Pancreas (tissue), 10 donors: ENCODE measurements around the gene LRRC10B. TPM values are rescaled to one million over a fixed set of nuclear protein-coding genes. Genes with fewer than 3 reads are reported as not detected.

Experiments
- ATAC-seq, 4 donors: fragments of 200-7000 bp; cut with Tn5 transposase; one replicate each; pipeline versions ENCODE4 v1.8.0 to v1.9.1; 2020; ENCODE audit warnings: mild to moderate bottlenecking in 4 of 4, moderate library complexity in 4 of 4
- DNase-seq, 6 donors: peaks; one replicate each; pipeline ENCODE4 v3.0.0-alpha.2; 2020
- FAIRE-seq: peaks from 2 replicates; lab custom pipeline; 2012; peaks lifted over from hg19 to GRCh38; lab: Jason Lieb, UNC
- H3K27ac ChIP-seq, 4 donors: fragments of 200-600 bp; sonication (generic); 1 replicate in 3 of 4; 2 replicates in 1 of 4; pipeline versions ENCODE4 v1.5.0 to v1.8.0; 2020
- H3K27me3 ChIP-seq, 4 donors: fragments of 200-600 bp; one replicate each; pipeline ENCODE4 v1.8.0; 2021
- H3K36me3 ChIP-seq, 3 donors: fragments of 200-600 bp; sonication (generic) in 1 of 3; one replicate each; pipeline versions ENCODE4 v1.5.0 to v1.8.0; 2020 to 2021
- H3K4me1 ChIP-seq, 3 donors: fragments of 200-600 bp; one replicate each; pipeline ENCODE4 v1.8.0; 2021
- H3K4me3 ChIP-seq, 4 donors: fragments of 200-600 bp; sonication (generic) in 2 of 4; one replicate each; pipeline versions ENCODE4 v1.5.0 to v1.8.0; 2020 to 2021
- H3K9me3 ChIP-seq, 4 donors: fragments of 200-600 bp; one replicate each; pipeline ENCODE4 v1.8.0; 2021
- CTCF ChIP-seq, 4 donors: fragments of 200-600 bp; sonication (generic) in 3 of 4; IDR thresholded peaks; one replicate each; pipeline versions ENCODE4 v1.5.0 to v1.8.0; 2021; ENCODE audit warnings: antibody characterized with exemption in 4 of 4
- WGBS, 2 donors: extraction: QIAGEN DNeasy Blood & Tissue Kit; methylation state at CpG; one replicate each; pipeline ENCODE4 v1.1.7; 2013; 5-methylcytosine and 5-hydroxymethylcytosine counted together
- intact Hi-C, 3 donors: fragments of 100-400 bp; cut with DNase I; formaldehyde crosslinking; loops; one replicate each; pipeline versions ENCODE4 v1.11.1 to v1.14.2; 2022
- polyA plus RNA-seq, 2 donors: library from polyadenylated mRNA; stranded (reverse); fragments of 200-250 nt; gene quantifications; one replicate each; pipeline ENCODE4 v1.2.3, GENCODE V29; 2013
- total RNA-seq, 6 donors: library from RNA; stranded (reverse); fragmentation: NEBNext Ultra II Directional in 4 of 6; extraction: Animal tissue kit (Norgen Biotek cat#: 25700) in 4 of 6; gene quantifications; one replicate each; pipeline versions ENCODE4 v1.2.1 to v1.2.4, GENCODE V29; 2021 to 2023
- donor health status: healthy with polysubstance abuse.
- donor health status: DM: no; HTN: no; CAD: no; lungs with moderate emphysema.
- donor health status: DM: no; HTN: no; CAD: no.
- donor health status: control.
- donor health status: control.
- donor health status: Bipolar disorder and iron deficiency.
- donor health status: DM: yes; HTN: yes; CAD: no.
- donor health status: DM: no; HTN: no; CAD: no.
- donor health status: DM: no; HTN: no; CAD: no.
- donor health status: DM: yes; HTN: yes; CAD: no.

The LRRC10B gene
- total and polyA plus RNA-seq, 8 donors = 0.28 to 10.2 (median 1.2) TPM

GRCh38 chr11:61552108-61552635 lies 43.6 kb downstream of the LRRC10B start:
- intact Hi-C loops = no loop called here
- TF ChIP-seq CTCF (IDR thresholded peaks at IDR 0.05) = no peak
- H3K27ac ChIP-seq = no peak overlapping the region
- no peaks in the 10 kb centered on the region for H3K9me3 ChIP-seq
- H3K27me3 ChIP-seq = peaks cover 0 to 6% (median 0%) of the 10 kb centered on the region in 4 donors
- no peaks in the 10 kb centered on the region for H3K4me1 ChIP-seq
- DNase-seq (peak in 1 of 6 donors; percentile 55), FAIRE-seq (no peak), ATAC-seq (peak in 1 of 4 donors; percentile 51)
- 38 to 42% methylated on average over 12 to 13 of the region's 13 CpGs for WGBS, 2 donors
- no peaks in the 10 kb centered on the region for H3K36me3 ChIP-seq
- no peak overlapping the region for H3K4me3 ChIP-seq

GRCh38 chr11:61553373-61554171 lies 45.0 kb downstream of the LRRC10B start:
- no peak overlapping the region for H3K27ac ChIP-seq
- H3K4me1 ChIP-seq = no peaks in the 10 kb centered on the region
- TF ChIP-seq CTCF (IDR thresholded peaks at IDR 0.05) = no peak
- ATAC-seq (peak in 2 of 4 donors; percentile 53 to 62), DNase-seq (no peak), FAIRE-seq (no peak)
- peaks cover 0 to 6% (median 0%) of the 10 kb centered on the region in 4 donors for H3K27me3 ChIP-seq
- no peaks in the 10 kb centered on the region for H3K36me3 ChIP-seq
- intact Hi-C loops = no loop called here
- no peak overlapping the region for H3K4me3 ChIP-seq
- WGBS, 2 donors = 45 to 51% methylated on average over 15 of the region's 15 CpGs
- no peaks in the 10 kb centered on the region for H3K9me3 ChIP-seq

GRCh38 chr11:61554172-61554988 lies 45.8 kb downstream of the LRRC10B start:
- 41 to 50% methylated on average over 13 of the region's 13 CpGs for WGBS, 2 donors
- Histone ChIP-seq H3K36me3 (no peaks in the 10 kb centered on the region), H3K27me3 (peaks cover 0 to 6% (median 0%) of the 10 kb centered on the region in 4 donors), H3K9me3 (no peaks in the 10 kb centered on the region), H3K4me3 (no peak overlapping the region), H3K27ac (no peak overlapping the region), H3K4me1 (no peaks in the 10 kb centered on the region)
- peak in 1 of 6 donors; percentile 44 for DNase-seq
- intact Hi-C loops = no loop called here
- no peak for TF ChIP-seq CTCF (IDR thresholded peaks at IDR 0.05)
- ATAC-seq = no peak
- FAIRE-seq = no peak

GRCh38 chr11:61555051-61555969 lies 46.8 kb downstream of the LRRC10B start:
- no peak for FAIRE-seq
- Histone ChIP-seq H3K9me3 (no peaks in the 10 kb centered on the region), H3K27ac (no peak overlapping the region), H3K36me3 (no peaks in the 10 kb centered on the region), H3K4me1 (no peaks in the 10 kb centered on the region), H3K4me3 (no peak overlapping the region), H3K27me3 (peaks cover 0 to 6% (median 0%) of the 10 kb centered on the region in 4 donors)
- TF ChIP-seq CTCF (IDR thresholded peaks at IDR 0.05) = no peak
- WGBS, 2 donors = 10 to 14% methylated on average over 48 to 57 of the region's 57 CpGs
- peak in 1 of 6 donors; percentile 39 for DNase-seq
- intact Hi-C loops = no loop called here
- no peak for ATAC-seq
